ENCODE data around the gene SPTSSB. TPM values are rescaled to one million over a fixed set of nuclear protein-coding genes. Genes with fewer than 3 reads are reported as not detected.

Gene SPTSSB
- polyA plus RNA-seq, 4 donors: 0.19 to 0.96 TPM; not detected in 2

DNA sequence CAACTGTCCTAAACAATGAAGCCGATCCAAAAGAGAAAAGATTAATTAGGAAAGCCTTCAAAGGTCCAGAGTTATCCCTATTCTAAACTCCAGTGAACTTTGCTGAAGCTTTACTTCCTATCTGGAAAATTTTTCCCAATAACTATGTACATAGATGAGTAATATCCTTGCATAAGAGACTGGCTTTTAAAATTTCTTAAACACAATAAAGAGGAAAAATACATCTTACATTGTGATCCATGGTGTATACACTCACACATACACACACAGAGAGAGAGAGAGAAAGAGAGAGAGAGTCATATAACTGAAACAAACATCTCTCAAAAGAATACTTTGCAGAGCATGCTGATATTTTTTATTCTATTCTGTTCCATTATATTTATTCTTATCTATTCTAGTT is 20.0 kb downstream of the SPTSSB start:
- no peak for FAIRE-seq
- Histone ChIP-seq H3K27me3 (ENCODE audit: control insufficient read depth in 3 of 3, insufficient read depth in 3 of 3, low read length in 3 of 3) (no peaks in the 10 kb centered on the region), H3K27ac (ENCODE audit: low read depth in 1 of 3, low read length in 2 of 3) (no peak overlapping the region), H3K9me3 (ENCODE audit: control insufficient read depth in 2 of 2, insufficient read depth in 1 of 2, low read depth in 1 of 2, low read length in 1 of 2) (no peaks in the 10 kb centered on the region), H3K4me1 (ENCODE audit: control insufficient read depth in 3 of 3, insufficient read depth in 2 of 3, low read depth in 1 of 3, low read length in 2 of 3) (no peaks in the 10 kb centered on the region), H3K36me3 (ENCODE audit: control insufficient read depth in 3 of 3, insufficient read depth in 2 of 3, low read depth in 1 of 3, low read length in 3 of 3) (no peaks in the 10 kb centered on the region), H3K4me3 (ENCODE audit: low read depth in 1 of 3, low read length in 3 of 3) (no peak overlapping the region)
- DNase-seq: no peak
- 39 to 79% (median 68%) methylated on average over 1 of the region's 1 CpG for WGBS, 3 donors

DNA sequence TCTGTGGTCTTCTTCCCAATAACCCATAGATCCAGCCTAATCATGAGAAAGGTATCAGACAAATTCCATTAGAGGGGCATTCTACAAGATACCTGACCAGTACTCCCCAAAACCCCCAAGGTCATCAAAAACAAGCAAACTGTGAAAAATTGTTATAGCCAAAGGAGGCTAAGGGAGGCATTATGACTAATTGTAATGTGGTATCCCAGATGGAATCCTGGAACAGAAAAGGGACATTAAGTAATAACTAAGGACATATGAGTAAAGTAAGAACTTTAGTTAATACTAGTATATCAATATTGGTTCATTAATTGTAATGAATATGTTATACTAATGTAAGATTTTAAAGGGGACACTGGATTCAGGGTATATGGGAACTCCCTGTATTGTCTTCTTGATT is 20.4 kb downstream of the SPTSSB start:
- Histone ChIP-seq H3K36me3 (ENCODE audit: control insufficient read depth in 3 of 3, insufficient read depth in 2 of 3, low read depth in 1 of 3, low read length in 3 of 3) (no peaks in the 10 kb centered on the region), H3K27ac (ENCODE audit: low read depth in 1 of 3, low read length in 2 of 3) (no peak overlapping the region), H3K4me3 (ENCODE audit: low read depth in 1 of 3, low read length in 3 of 3) (no peak overlapping the region), H3K27me3 (ENCODE audit: control insufficient read depth in 3 of 3, insufficient read depth in 3 of 3, low read length in 3 of 3) (no peaks in the 10 kb centered on the region), H3K4me1 (ENCODE audit: control insufficient read depth in 3 of 3, insufficient read depth in 2 of 3, low read depth in 1 of 3, low read length in 2 of 3) (no peaks in the 10 kb centered on the region), H3K9me3 (ENCODE audit: control insufficient read depth in 2 of 2, insufficient read depth in 1 of 2, low read depth in 1 of 2, low read length in 1 of 2) (no peaks in the 10 kb centered on the region)
- FAIRE-seq (no peak), DNase-seq (no peak)

DNA sequence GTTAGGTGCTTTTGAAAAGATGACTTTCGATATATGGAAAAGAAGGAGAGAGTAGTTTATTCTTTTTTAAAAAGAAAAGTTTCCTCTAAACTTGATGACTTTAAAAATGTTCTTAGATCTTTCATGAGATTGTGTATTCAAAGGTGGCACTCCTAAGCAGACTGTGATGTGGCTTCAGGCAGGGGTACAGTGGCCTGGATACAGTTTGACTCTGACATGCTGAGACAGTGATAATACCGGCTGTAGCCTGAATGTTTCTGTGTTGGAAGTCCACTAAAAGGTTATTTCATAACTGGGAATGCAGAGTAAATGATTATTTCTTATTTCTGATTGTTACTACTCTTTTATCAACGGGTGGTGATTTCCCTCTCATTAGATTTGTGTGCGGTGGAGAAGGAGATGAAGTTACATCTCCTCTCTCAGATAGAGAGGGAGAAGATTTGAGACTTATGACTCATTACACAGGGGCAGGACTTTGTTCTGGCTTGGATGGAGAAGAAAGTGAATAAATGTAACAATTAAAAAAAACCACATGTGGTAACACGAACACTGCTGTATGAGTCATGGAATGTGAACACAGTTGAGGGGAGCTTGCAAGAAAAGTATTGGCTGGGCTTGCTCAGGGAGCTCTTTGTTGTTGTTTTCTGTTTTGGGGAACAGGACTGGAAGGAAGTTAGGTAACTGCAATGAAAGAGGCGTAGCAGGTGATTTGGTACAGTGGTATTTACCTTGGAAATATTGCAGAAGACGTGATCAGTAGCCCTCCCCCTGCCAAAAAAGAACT is 21.6 kb downstream of the SPTSSB start:
- Histone ChIP-seq H3K4me3 (ENCODE audit: low read depth in 1 of 3, low read length in 3 of 3) (no peak overlapping the region), H3K4me1 (ENCODE audit: control insufficient read depth in 3 of 3, insufficient read depth in 2 of 3, low read depth in 1 of 3, low read length in 2 of 3) (no peaks in the 10 kb centered on the region), H3K36me3 (ENCODE audit: control insufficient read depth in 3 of 3, insufficient read depth in 2 of 3, low read depth in 1 of 3, low read length in 3 of 3) (no peaks in the 10 kb centered on the region), H3K27ac (ENCODE audit: low read depth in 1 of 3, low read length in 2 of 3) (no peak overlapping the region), H3K9me3 (ENCODE audit: control insufficient read depth in 2 of 2, insufficient read depth in 1 of 2, low read depth in 1 of 2, low read length in 1 of 2) (no peaks in the 10 kb centered on the region), H3K27me3 (ENCODE audit: control insufficient read depth in 3 of 3, insufficient read depth in 3 of 3, low read length in 3 of 3) (no peaks in the 10 kb centered on the region)
- DNase-seq (no peak), FAIRE-seq (no peak)
- 30 to 44% (median 42%) methylated on average over 7 of the region's 7 CpGs for WGBS, 3 donors

DNA sequence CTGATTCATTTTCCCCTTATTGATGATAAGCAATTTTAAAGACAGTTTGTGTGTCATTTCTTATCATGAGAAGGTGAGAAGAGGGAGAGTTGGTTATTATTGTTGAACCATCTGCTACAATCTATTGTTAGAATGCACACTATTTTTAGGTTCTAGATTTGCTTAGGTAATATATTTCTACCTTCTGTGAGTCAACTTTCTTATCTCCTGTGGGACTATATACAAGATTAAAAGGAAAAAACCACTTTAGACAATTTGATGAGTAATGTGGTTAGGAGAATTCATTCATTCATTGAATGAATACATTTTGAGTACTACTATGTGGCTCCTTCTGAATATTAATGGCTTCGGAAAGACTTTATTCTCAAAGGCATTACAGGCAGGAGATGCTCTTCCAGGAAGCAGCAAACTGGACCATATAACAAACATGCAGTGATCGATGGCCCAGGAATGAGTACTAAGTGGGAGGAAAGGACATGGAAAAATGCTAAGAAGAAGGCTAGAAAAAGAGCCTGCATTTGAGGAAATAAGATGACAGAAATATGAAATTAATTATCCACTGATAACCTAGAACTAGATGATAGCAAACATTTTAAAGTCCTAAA is 22.4 kb downstream of the SPTSSB start:
- Histone ChIP-seq H3K4me3 (ENCODE audit: low read depth in 1 of 3, low read length in 3 of 3) (no peak overlapping the region), H3K4me1 (ENCODE audit: control insufficient read depth in 3 of 3, insufficient read depth in 2 of 3, low read depth in 1 of 3, low read length in 2 of 3) (no peaks in the 10 kb centered on the region), H3K27ac (ENCODE audit: low read depth in 1 of 3, low read length in 2 of 3) (no peak overlapping the region), H3K36me3 (ENCODE audit: control insufficient read depth in 3 of 3, insufficient read depth in 2 of 3, low read depth in 1 of 3, low read length in 3 of 3) (no peaks in the 10 kb centered on the region), H3K9me3 (ENCODE audit: control insufficient read depth in 2 of 2, insufficient read depth in 1 of 2, low read depth in 1 of 2, low read length in 1 of 2) (no peaks in the 10 kb centered on the region), H3K27me3 (ENCODE audit: control insufficient read depth in 3 of 3, insufficient read depth in 3 of 3, low read length in 3 of 3) (no peaks in the 10 kb centered on the region)
- DNase-seq: no peak
- no peak for FAIRE-seq
- 63 to 78% (median 73%) methylated on average over 2 of the region's 2 CpGs for WGBS, 3 donors

DNA sequence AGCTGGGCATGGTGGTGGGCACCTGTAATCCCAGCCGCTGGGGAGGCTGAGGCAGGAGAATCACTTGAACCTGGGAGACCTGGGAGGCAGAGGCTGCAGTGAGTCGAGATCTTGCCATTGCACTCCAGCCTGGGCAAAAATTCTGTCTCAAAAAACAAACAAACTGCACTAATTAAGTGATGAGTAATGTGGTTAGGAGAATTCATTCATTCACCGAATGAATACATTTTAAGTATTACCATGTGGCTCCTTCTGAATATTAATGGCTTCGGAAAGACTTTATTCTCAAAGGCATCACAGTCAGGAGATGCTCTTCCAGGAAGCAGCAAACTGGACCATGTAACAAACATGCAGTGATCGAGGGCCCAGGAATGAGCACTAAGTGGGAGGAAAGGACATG is 23.6 kb downstream of the SPTSSB start:
- no peak overlapping the region for H3K4me3 ChIP-seq (ENCODE audit: low read depth in 1 of 3, low read length in 3 of 3)
- no peaks in the 10 kb centered on the region for H3K4me1 ChIP-seq (ENCODE audit: control insufficient read depth in 3 of 3, insufficient read depth in 2 of 3, low read depth in 1 of 3, low read length in 2 of 3)
- 77 to 85% (median 82%) methylated on average over 5 of the region's 5 CpGs for WGBS, 3 donors
- H3K27me3 ChIP-seq (ENCODE audit: control insufficient read depth in 3 of 3, insufficient read depth in 3 of 3, low read length in 3 of 3): no peaks in the 10 kb centered on the region
- FAIRE-seq (no peak), DNase-seq (no peak)
- no peaks in the 10 kb centered on the region for H3K36me3 ChIP-seq (ENCODE audit: control insufficient read depth in 3 of 3, insufficient read depth in 2 of 3, low read depth in 1 of 3, low read length in 3 of 3)
- H3K27ac ChIP-seq (ENCODE audit: low read depth in 1 of 3, low read length in 2 of 3): no peak overlapping the region
- no peaks in the 10 kb centered on the region for H3K9me3 ChIP-seq (ENCODE audit: control insufficient read depth in 2 of 2, insufficient read depth in 1 of 2, low read depth in 1 of 2, low read length in 1 of 2)

DNA sequence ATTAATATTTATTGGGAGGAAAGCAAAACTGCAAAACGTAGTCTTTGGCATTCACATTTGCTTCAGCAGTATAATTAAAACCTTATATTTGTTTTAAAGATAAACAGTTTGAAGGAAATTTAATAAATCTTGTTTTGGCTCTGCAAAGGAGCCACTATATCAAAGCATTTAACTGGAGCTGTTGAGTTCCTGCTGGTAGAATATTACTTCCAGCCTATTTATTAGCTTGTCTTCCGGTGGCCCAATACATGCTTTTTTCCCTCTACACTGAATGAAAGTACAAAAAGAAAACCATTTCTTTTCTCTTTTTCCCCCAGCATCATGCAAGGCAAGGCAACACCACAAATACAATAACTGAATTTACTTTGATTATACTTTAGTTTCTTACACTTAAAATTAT is 26.3 kb downstream of the SPTSSB start:
- H3K27me3 ChIP-seq (ENCODE audit: control insufficient read depth in 3 of 3, insufficient read depth in 3 of 3, low read length in 3 of 3): no peaks in the 10 kb centered on the region
- H3K4me3 ChIP-seq (ENCODE audit: low read depth in 1 of 3, low read length in 3 of 3): no peak overlapping the region
- no peak for FAIRE-seq
- no peaks in the 10 kb centered on the region for H3K9me3 ChIP-seq (ENCODE audit: control insufficient read depth in 2 of 2, insufficient read depth in 1 of 2, low read depth in 1 of 2, low read length in 1 of 2)
- H3K27ac ChIP-seq (ENCODE audit: low read depth in 1 of 3, low read length in 2 of 3): no peak overlapping the region
- 36 to 47% (median 44%) methylated on average over 2 of the region's 2 CpGs for WGBS, 3 donors
- H3K36me3 ChIP-seq (ENCODE audit: control insufficient read depth in 3 of 3, insufficient read depth in 2 of 3, low read depth in 1 of 3, low read length in 3 of 3): no peaks in the 10 kb centered on the region
- no peak for DNase-seq
- no peaks in the 10 kb centered on the region for H3K4me1 ChIP-seq (ENCODE audit: control insufficient read depth in 3 of 3, insufficient read depth in 2 of 3, low read depth in 1 of 3, low read length in 2 of 3)

DNA sequence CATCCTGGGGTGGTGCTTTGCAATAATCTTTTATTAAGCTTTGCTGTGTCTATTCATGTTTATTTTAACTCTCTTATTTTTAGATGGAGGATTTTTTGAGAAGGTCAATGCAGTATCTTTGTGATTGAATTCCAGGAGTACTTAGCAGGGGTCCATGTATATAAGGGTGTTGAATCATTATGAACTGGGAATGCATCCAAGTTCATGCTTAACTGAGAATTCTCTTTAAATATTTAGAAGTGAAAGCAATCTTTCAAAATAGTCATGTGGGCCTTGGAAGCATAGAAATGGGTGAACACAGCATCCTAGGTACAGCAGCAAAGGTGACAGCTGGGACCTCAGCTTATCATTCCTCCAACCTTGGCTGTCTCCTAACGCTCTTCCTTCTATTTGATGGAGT is 27.3 kb downstream of the SPTSSB start:
- Histone ChIP-seq H3K9me3 (ENCODE audit: control insufficient read depth in 2 of 2, insufficient read depth in 1 of 2, low read depth in 1 of 2, low read length in 1 of 2) (no peaks in the 10 kb centered on the region), H3K4me1 (ENCODE audit: control insufficient read depth in 3 of 3, insufficient read depth in 2 of 3, low read depth in 1 of 3, low read length in 2 of 3) (no peaks in the 10 kb centered on the region), H3K27ac (ENCODE audit: low read depth in 1 of 3, low read length in 2 of 3) (no peak overlapping the region), H3K36me3 (ENCODE audit: control insufficient read depth in 3 of 3, insufficient read depth in 2 of 3, low read depth in 1 of 3, low read length in 3 of 3) (no peaks in the 10 kb centered on the region), H3K4me3 (ENCODE audit: low read depth in 1 of 3, low read length in 3 of 3) (no peak overlapping the region), H3K27me3 (ENCODE audit: control insufficient read depth in 3 of 3, insufficient read depth in 3 of 3, low read length in 3 of 3) (no peaks in the 10 kb centered on the region)
- DNase-seq: no peak
- FAIRE-seq: no peak
- WGBS, 3 donors: 81 to 95% (median 93%) methylated on average over 1 of the region's 1 CpG

DNA sequence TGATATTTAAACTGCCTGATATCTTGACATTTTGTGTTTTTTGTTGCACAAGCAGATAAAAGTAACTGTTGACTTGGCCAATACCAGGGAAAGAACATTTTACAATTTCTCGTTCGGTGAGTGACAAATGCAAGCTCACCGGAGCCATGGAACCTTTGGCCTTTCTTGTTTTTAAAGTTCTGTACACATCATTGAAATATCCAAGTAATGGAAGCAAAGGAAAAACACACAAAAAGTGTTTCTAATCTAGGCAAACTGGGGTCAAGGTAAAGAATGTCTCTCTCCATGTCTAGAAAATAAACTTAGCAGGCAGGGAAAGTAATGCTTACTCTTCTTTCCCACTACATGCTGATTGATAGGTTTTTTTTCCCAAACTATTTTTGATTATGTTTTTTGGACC is 27.8 kb downstream of the SPTSSB start:
- WGBS, 3 donors: 49 to 60% (median 52%) methylated on average over 3 of the region's 3 CpGs
- no peaks in the 10 kb centered on the region for H3K9me3 ChIP-seq (ENCODE audit: control insufficient read depth in 2 of 2, insufficient read depth in 1 of 2, low read depth in 1 of 2, low read length in 1 of 2)
- H3K36me3 ChIP-seq (ENCODE audit: control insufficient read depth in 3 of 3, insufficient read depth in 2 of 3, low read depth in 1 of 3, low read length in 3 of 3): no peaks in the 10 kb centered on the region
- H3K27me3 ChIP-seq (ENCODE audit: control insufficient read depth in 3 of 3, insufficient read depth in 3 of 3, low read length in 3 of 3): no peaks in the 10 kb centered on the region
- DNase-seq (no peak), FAIRE-seq (no peak)
- no peaks in the 10 kb centered on the region for H3K4me1 ChIP-seq (ENCODE audit: control insufficient read depth in 3 of 3, insufficient read depth in 2 of 3, low read depth in 1 of 3, low read length in 2 of 3)
- H3K4me3 ChIP-seq (ENCODE audit: low read depth in 1 of 3, low read length in 3 of 3): no peak overlapping the region
- H3K27ac ChIP-seq (ENCODE audit: low read depth in 1 of 3, low read length in 2 of 3): no peak overlapping the region

DNA sequence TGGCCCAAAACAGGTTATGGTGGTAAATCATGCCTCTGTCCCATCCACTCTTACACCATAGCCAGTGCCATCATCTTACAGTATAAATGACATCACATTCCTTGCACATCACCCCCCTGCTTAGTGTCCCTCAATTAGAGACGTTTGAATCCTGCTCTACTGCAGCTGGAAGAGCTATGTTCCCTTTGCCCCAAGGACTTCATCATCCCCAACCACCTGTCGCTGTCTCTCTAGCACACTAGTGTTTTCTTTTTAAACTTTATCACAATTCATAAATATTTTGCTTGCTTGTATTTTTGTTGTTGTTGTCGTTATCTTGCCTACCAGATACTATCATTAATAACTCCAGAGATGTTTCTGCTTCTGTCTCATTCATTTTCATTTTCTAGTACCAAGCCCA is 28.7 kb downstream of the SPTSSB start:
- FAIRE-seq (no peak), DNase-seq (no peak)
- Histone ChIP-seq H3K9me3 (ENCODE audit: control insufficient read depth in 2 of 2, insufficient read depth in 1 of 2, low read depth in 1 of 2, low read length in 1 of 2) (no peaks in the 10 kb centered on the region), H3K36me3 (ENCODE audit: control insufficient read depth in 3 of 3, insufficient read depth in 2 of 3, low read depth in 1 of 3, low read length in 3 of 3) (no peaks in the 10 kb centered on the region), H3K4me3 (ENCODE audit: low read depth in 1 of 3, low read length in 3 of 3) (no peak overlapping the region), H3K27ac (ENCODE audit: low read depth in 1 of 3, low read length in 2 of 3) (no peak overlapping the region), H3K4me1 (ENCODE audit: control insufficient read depth in 3 of 3, insufficient read depth in 2 of 3, low read depth in 1 of 3, low read length in 2 of 3) (no peaks in the 10 kb centered on the region), H3K27me3 (ENCODE audit: control insufficient read depth in 3 of 3, insufficient read depth in 3 of 3, low read length in 3 of 3) (no peaks in the 10 kb centered on the region)
- 66 to 72% (median 71%) methylated on average over 3 of the region's 3 CpGs for WGBS, 3 donors
